Prostate gland (tissue), 2 donors: Measurements from ENCODE around the gene COPE. TPM values are rescaled to one million over a fixed set of nuclear protein-coding genes. Genes with fewer than 3 reads are reported as not detected.

Experiments
- DNase-seq: peaks from one replicate; pipeline ENCODE4 v3.0.0-alpha.2; 2019; ENCODE audit warnings: low spot score
- H3K27ac ChIP-seq, 2 donors: fragments of 200-600 bp; sonication (generic); 2 replicates each; pipeline ENCODE4 v1.5.1; 2017 to 2019
- H3K27me3 ChIP-seq: fragments of 200-600 bp; sonication (generic); replicated peaks from 2 replicates; pipeline ENCODE4 v1.5.1; 2019; ENCODE audit not compliant: insufficient read depth
- H3K36me3 ChIP-seq, 2 donors: fragments of 200-600 bp; sonication (generic); 1 replicate in 1 of 2; 2 replicates in 1 of 2; pipeline versions ENCODE4 v1.5.1 to v1.8.1; 2017 to 2019
- H3K4me1 ChIP-seq: fragments of 200-600 bp; sonication (generic); replicated peaks from 2 replicates; pipeline ENCODE4 v1.5.1; 2019
- H3K4me3 ChIP-seq, 2 donors: fragments of 200-600 bp; sonication (generic); 2 replicates each; pipeline ENCODE4 v1.5.1; 2017 to 2019
- H3K9me3 ChIP-seq: fragments of 200-600 bp; sonication (generic); 2 replicates; pipeline ENCODE4 v1.5.1; 2017
- CTCF ChIP-seq, 4 experiments: fragments of 200-600 bp in 2 of 4; fragments of 450-650 bp in 2 of 4; sonication (generic) in 2 of 4; IDR thresholded peaks; 1 replicate in 3 of 4; 2 replicates in 1 of 4; pipeline ENCODE4 v1.5.1; 2016 to 2019; ENCODE audit warnings: antibody characterized with exemption in 4 of 4, mild to moderate bottlenecking in 2 of 4, moderate library complexity in 2 of 4
- POLR2A ChIP-seq: fragments of 450-650 bp; IDR thresholded peaks from one replicate; pipeline ENCODE4 v1.6.1; 2016; ENCODE audit warnings: antibody characterized with exemption, mild to moderate bottlenecking
- POLR2AphosphoS5 ChIP-seq: sonication (generic); formaldehyde crosslinking; IDR thresholded peaks from one replicate; pipeline ENCODE4 v1.6.1; 2017; ENCODE audit warnings: antibody characterized with exemption
- WGBS: methylation state at CpG from one replicate; pipeline ENCODE4 v1.1.5; 2018; 5-methylcytosine and 5-hydroxymethylcytosine counted together
- intact Hi-C: fragments of 100-400 bp; cut with DNase I; formaldehyde crosslinking; loops from one replicate; pipeline ENCODE4 v1.14.2; 2022
- total RNA-seq, 2 donors: library from RNA; depleted of rRNA; stranded (reverse); fragments of >200 nt; gene quantifications; one replicate each; pipeline ENCODE4 v1.1.0, GENCODE V29; 2016

COPE gene
- total RNA-seq, 2 donors from 2014 or later = 402 to 553 TPM

DNA sequence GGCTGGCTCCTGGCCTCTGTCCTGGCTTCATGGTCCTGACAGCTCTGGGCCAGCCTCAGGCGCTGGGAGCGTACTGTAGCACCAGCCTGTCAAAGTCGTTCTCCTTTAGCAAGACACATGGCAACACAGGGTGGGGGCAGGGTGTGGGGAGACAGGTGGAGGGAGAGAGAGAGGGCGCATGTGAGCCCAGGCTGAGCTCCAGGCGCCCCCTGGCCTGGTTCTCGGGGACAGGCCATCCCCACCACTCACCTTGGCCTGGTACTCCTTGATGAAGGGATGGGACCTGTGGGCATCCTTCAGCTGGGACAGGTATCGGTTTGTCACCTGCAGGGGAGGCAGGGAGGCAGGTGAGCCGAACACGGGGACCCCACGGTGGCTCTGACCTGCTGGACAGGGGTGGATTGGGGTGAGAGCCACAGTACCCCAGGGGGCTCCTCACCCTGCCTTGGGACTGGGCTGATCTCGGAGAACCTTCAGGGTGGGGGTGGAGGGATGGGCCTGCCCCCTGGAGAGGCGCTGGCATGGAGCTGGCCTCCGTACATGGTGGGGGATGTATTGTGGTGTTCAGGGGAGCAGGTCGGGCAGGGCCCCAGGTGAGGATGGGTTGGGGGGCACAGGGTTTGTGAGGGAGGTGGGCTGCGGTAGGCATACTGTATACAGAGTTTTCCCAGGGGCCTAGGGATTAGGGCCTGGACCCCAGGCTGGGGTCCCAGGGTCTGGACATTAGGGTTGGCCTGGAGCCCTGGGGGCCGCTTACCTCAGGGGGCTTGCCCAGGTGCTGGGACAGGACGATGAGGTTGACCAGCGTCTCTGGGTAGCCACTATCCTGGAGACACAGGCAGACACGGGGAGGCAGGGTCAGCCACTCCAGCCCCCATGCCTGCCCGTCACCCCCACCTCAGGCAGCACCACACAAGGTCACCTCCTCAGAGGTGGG, 19.3 kb downstream of the COPE start:
- intact Hi-C loops = no loop called here
- Histone ChIP-seq H3K36me3 (peaks cover 0 to 5% of the 10 kb centered on the region in 2 donors), H3K9me3 (no peaks in the 10 kb centered on the region), H3K4me1 (peaks cover 4% of the 10 kb centered on the region), H3K27ac (no peak overlapping the region), H3K4me3 (no peak overlapping the region), H3K27me3 (no peaks in the 10 kb centered on the region)
- 88% methylated on average over 20 of the region's 20 CpGs for WGBS
- TF ChIP-seq POLR2A (no peak), POLR2AphosphoS5 (no peak), CTCF (IDR thresholded peaks at IDR 0.05) (no peak)
- DNase-seq = no peak

DNA sequence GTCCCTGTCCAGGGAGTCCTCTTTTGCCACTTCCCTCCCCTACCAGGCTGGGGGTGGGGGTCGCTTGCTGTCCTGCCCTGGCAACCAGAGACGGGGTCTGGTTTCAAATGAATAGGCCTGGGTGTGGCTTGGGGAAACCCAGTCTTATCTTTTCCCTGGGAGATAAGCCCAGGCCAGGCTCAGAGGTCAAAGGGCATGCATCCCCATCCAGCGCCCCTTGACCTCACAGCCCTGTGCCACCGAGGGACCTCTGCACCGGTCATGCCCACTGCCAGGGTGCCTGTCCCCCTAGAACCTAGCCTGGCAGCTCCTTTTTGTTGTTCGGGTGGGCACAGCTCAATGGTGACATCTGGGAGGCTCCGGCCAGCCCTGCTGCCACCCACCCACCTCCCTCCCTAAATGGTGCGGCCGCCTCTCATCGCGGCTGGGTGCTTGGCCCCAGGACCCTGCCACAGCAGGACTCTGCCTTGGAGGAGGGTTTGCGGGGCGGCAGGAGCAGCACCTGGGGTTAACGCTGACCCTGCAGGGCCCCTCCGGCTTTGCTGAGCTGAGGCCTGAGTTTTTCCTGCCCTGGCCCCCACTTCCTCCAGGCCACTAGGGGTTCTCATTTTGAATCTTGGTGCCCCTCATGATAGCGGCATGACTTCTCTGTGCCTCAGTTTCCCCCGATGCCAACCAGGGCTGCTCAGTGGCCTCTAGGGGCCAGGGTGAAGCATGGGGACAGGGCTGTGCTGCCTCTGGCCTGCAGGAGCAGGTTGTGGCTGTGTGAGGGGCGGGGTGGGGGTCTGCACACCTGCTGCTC, 20.4 kb downstream of the COPE start:
- TF ChIP-seq CTCF (IDR thresholded peaks at IDR 0.05) (no peak), POLR2AphosphoS5 (no peak), POLR2A (no peak)
- no peak overlapping the region for H3K27ac ChIP-seq
- 75% methylated on average over 18 of the region's 18 CpGs for WGBS
- DNase-seq = no peak
- peaks cover 4% of the 10 kb centered on the region for H3K4me1 ChIP-seq
- H3K4me3 ChIP-seq = no peak overlapping the region
- no peaks in the 10 kb centered on the region for H3K27me3 ChIP-seq
- no peaks in the 10 kb centered on the region for H3K9me3 ChIP-seq
- intact Hi-C loops = no loop called here
- peaks cover 0 to 5% of the 10 kb centered on the region in 2 donors for H3K36me3 ChIP-seq

DNA sequence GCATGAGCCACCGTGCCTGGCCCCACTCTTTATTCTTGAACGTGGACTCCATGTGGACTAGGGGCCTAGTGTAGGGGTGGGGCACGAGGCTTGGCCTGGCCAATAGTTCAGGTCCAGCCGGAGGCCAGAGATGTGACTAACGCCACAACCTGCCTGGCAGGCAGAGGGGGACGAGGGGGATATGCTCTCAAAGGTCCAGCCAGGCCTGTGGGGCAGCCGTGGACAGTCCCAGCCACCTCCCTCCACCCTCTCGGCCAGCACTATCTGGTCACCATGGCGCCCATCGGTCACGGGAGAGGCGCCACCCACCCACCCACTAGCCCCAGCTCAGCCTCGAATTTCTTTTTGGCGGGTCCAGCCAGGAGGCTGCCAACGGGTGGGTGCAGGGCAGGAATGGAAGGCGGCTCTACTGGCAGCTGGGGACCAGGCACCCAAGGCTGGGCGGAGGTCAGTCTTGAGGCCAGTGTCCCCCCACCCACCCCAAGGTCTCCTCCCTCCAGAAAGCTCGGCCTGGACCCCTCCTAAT, 21.0 kb downstream of the COPE start:
- TF ChIP-seq POLR2A = no peak
- WGBS = 53% methylated on average over 17 of the region's 18 CpGs

DNA sequence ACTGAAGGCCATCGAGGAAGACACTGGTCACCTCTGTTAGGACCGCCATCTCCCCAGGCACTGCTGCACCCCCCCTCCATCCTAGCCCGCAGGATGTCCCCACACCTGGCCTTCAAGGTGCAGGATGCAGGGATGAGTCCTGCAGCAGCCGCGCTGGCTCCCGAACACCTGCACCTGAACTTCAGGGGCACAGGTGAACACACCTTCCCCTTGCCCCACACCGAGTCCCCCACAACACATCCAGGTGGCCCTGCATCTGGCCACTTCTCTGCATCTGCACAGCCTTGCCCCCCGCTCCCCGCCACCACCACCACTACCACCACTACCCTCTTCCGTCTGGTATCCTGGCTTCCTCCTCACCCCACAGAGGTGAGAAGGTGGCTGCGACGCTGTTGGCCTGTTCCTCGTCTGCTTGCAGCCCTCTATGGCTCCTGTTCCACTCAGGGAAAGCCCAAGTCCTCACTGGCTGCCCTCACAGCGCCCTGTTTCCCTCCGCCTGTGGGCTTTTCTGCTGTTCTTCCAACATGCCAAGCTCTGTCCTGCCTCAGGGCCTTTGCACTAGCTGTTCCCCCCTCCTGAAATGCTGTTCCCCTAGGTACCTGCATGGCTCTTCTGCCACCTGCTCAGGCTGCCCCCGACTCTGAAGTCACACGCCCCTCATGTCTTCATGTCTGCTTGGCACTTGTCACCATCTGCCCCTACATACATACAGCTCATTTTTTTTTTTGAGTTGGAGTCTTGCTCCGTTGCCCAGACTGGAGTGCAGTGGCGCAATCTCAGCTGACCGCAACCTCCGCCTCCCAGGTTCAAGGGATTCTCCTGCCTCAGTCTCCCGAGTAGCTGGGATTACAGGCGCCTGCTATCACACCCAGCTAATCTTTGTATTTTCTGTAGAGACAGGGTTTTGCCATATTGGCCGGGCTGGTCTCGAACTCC, 21.8 kb downstream of the COPE start:
- H3K4me3 ChIP-seq = no peak overlapping the region
- H3K4me1 ChIP-seq = peaks cover 4% of the 10 kb centered on the region
- TF ChIP-seq CTCF (IDR thresholded peaks at IDR 0.05) (no peak), POLR2A (no peak), POLR2AphosphoS5 (no peak)
- 95% methylated on average over 25 of the region's 25 CpGs for WGBS
- no peak overlapping the region for H3K27ac ChIP-seq
- peaks cover 0 to 5% of the 10 kb centered on the region in 2 donors for H3K36me3 ChIP-seq
- no peaks in the 10 kb centered on the region for H3K9me3 ChIP-seq
- H3K27me3 ChIP-seq = no peaks in the 10 kb centered on the region
- no peak for DNase-seq
- intact Hi-C loops = no loop called here

More for the DNA sequence above, 21.0 kb downstream of the COPE start:
- H3K4me3 ChIP-seq = no peak overlapping the region
- H3K27me3 ChIP-seq = no peaks in the 10 kb centered on the region
- no peaks in the 10 kb centered on the region for H3K9me3 ChIP-seq
- peaks cover 4% of the 10 kb centered on the region for H3K4me1 ChIP-seq
- no peak overlapping the region for H3K27ac ChIP-seq
- H3K36me3 ChIP-seq = peaks cover 0 to 5% of the 10 kb centered on the region in 2 donors
- intact Hi-C loops = no loop called here
- no peak for DNase-seq
